GM19452 (cell line): ENCODE measurements around the gene ZFP36L2.
A peak's percentile ranks its signal among the peaks of the same experiment; 100 is the strongest.

Experiments used
- ATAC-seq: cut with Tn5 transposase; IDR thresholded peaks from one replicate; pipeline ENCODE4 v1.9.1; 2021; ENCODE audit not compliant: unreplicated experiment

The ZFP36L2 gene

GRCh38 chr2:43188561-43189386 lies 37.6 kb downstream of the ZFP36L2 start:
- no peak for ATAC-seq

- no peak for ATAC-seq
Observed at GRCh38 chr2:43186679-43187374, 39.6 kb downstream of the ZFP36L2 start.

GRCh38 chr2:43186321-43186678 lies 40.1 kb downstream of the ZFP36L2 start:
- no peak for ATAC-seq

- no peak for ATAC-seq
Observed at GRCh38 chr2:43185146-43185545, 41.3 kb downstream of the ZFP36L2 start.

GRCh38 chr2:43184339-43184895 lies 42.0 kb downstream of the ZFP36L2 start:
- ATAC-seq: no peak

- ATAC-seq: no peak
Observed at GRCh38 chr2:43183743-43184142, 42.7 kb downstream of the ZFP36L2 start.

- no peak for ATAC-seq
Observed at GRCh38 chr2:43180897-43181296, 45.5 kb downstream of the ZFP36L2 start.

- ATAC-seq: no peak
Observed at GRCh38 chr2:43179942-43180341, 46.5 kb downstream of the ZFP36L2 start.

- no peak for ATAC-seq
Observed at GRCh38 chr2:43178602-43179542, 47.5 kb downstream of the ZFP36L2 start.

GRCh38 chr2:43178055-43178598 lies 48.3 kb downstream of the ZFP36L2 start:
- ATAC-seq: no peak

GRCh38 chr2:43176449-43176848 lies 50.0 kb downstream of the ZFP36L2 start:
- no peak for ATAC-seq

GRCh38 chr2:43175876-43176275 lies 50.5 kb downstream of the ZFP36L2 start:
- no peak for ATAC-seq

GRCh38 chr2:43175020-43175441 lies 51.4 kb downstream of the ZFP36L2 start:
- ATAC-seq: no peak

- peak; percentile 66 for ATAC-seq
Observed at GRCh38 chr2:43174368-43174916, 52.0 kb downstream of the ZFP36L2 start.
